ENCODE results near the gene TLX3.

DNA sequence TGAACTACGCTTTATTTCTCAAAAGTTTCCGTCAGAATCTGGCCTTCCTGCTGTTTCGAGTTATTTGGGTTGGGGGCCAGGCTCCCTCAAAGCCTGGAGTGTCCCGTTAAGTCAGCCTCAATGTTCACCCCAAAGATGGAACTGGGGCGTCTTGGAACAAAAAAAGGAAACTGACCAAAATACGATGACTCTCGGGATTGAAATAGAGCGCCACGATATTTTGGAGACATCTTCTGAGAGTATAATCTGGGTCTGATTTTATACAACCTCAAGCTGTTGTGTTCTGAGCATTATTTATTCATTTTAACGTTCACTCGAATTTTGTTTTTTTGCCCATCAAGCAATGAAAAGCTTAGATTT is 28.1 kb downstream of the TLX3 start:
- TF ChIP-seq MXI1 (IDR thresholded peaks at IDR 0.05; ENCODE audit: low read depth, low read length): no peak
- TF ChIP-seq, protein P1, sequence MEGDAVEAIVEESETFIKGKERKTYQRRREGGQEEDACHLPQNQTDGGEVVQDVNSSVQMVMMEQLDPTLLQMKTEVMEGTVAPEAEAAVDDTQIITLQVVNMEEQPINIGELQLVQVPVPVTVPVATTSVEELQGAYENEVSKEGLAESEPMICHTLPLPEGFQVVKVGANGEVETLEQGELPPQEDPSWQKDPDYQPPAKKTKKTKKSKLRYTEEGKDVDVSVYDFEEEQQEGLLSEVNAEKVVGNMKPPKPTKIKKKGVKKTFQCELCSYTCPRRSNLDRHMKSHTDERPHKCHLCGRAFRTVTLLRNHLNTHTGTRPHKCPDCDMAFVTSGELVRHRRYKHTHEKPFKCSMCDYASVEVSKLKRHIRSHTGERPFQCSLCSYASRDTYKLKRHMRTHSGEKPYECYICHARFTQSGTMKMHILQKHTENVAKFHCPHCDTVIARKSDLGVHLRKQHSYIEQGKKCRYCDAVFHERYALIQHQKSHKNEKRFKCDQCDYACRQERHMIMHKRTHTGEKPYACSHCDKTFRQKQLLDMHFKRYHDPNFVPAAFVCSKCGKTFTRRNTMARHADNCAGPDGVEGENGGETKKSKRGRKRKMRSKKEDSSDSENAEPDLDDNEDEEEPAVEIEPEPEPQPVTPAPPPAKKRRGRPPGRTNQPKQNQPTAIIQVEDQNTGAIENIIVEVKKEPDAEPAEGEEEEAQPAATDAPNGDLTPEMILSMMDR (IDR thresholded peaks at IDR 0.05 in 2 of 3, conservative IDR thresholded peaks at IDR 0.05 in 1 of 3; ENCODE audit: control insufficient read depth in 2 of 3, extremely low read depth in 1 of 3, insufficient read depth in 1 of 3, low read depth in 3 of 3, low read length in 3 of 3): no peak
- no peak for TF ChIP-seq SP1 (IDR thresholded peaks at IDR 0.05; ENCODE audit: low read depth, low read length)
- no peak for TF ChIP-seq EGR1 (IDR thresholded peaks at IDR 0.05; ENCODE audit: borderline replicate concordance in 1 of 2, low read depth in 2 of 2, low read length in 2 of 2)
- no peak for TF ChIP-seq EED (IDR thresholded peaks at IDR 0.05; ENCODE audit: low read depth)
- no peak for TF ChIP-seq FOXM1 (IDR thresholded peaks at IDR 0.05; ENCODE audit: low read depth, low read length)
- TF ChIP-seq RAD21 (IDR thresholded peaks at IDR 0.05; ENCODE audit: insufficient read depth, low read depth, low read length): no peak
- TF ChIP-seq SREBF1 (IDR thresholded peaks at IDR 0.05; ENCODE audit: low read length): no peak
- TF ChIP-seq, protein P2, sequence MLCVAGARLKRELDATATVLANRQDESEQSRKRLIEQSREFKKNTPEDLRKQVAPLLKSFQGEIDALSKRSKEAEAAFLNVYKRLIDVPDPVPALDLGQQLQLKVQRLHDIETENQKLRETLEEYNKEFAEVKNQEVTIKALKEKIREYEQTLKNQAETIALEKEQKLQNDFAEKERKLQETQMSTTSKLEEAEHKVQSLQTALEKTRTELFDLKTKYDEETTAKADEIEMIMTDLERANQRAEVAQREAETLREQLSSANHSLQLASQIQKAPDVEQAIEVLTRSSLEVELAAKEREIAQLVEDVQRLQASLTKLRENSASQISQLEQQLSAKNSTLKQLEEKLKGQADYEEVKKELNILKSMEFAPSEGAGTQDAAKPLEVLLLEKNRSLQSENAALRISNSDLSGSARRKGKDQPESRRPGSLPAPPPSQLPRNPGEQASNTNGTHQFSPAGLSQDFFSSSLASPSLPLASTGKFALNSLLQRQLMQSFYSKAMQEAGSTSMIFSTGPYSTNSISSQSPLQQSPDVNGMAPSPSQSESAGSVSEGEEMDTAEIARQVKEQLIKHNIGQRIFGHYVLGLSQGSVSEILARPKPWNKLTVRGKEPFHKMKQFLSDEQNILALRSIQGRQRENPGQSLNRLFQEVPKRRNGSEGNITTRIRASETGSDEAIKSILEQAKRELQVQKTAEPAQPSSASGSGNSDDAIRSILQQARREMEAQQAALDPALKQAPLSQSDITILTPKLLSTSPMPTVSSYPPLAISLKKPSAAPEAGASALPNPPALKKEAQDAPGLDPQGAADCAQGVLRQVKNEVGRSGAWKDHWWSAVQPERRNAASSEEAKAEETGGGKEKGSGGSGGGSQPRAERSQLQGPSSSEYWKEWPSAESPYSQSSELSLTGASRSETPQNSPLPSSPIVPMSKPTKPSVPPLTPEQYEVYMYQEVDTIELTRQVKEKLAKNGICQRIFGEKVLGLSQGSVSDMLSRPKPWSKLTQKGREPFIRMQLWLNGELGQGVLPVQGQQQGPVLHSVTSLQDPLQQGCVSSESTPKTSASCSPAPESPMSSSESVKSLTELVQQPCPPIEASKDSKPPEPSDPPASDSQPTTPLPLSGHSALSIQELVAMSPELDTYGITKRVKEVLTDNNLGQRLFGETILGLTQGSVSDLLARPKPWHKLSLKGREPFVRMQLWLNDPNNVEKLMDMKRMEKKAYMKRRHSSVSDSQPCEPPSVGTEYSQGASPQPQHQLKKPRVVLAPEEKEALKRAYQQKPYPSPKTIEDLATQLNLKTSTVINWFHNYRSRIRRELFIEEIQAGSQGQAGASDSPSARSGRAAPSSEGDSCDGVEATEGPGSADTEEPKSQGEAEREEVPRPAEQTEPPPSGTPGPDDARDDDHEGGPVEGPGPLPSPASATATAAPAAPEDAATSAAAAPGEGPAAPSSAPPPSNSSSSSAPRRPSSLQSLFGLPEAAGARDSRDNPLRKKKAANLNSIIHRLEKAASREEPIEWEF (IDR thresholded peaks at IDR 0.05; ENCODE audit: insufficient replicate concordance, low read depth, low read length): no peak
- no peak for TF ChIP-seq TAF1 (IDR thresholded peaks at IDR 0.05; ENCODE audit: borderline replicate concordance, low read depth, low read length)
- TF ChIP-seq, protein P3, sequence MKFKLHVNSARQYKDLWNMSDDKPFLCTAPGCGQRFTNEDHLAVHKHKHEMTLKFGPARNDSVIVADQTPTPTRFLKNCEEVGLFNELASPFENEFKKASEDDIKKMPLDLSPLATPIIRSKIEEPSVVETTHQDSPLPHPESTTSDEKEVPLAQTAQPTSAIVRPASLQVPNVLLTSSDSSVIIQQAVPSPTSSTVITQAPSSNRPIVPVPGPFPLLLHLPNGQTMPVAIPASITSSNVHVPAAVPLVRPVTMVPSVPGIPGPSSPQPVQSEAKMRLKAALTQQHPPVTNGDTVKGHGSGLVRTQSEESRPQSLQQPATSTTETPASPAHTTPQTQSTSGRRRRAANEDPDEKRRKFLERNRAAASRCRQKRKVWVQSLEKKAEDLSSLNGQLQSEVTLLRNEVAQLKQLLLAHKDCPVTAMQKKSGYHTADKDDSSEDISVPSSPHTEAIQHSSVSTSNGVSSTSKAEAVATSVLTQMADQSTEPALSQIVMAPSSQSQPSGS (IDR thresholded peaks at IDR 0.05; ENCODE audit: low read length): no peak
- TF ChIP-seq, protein P4, sequence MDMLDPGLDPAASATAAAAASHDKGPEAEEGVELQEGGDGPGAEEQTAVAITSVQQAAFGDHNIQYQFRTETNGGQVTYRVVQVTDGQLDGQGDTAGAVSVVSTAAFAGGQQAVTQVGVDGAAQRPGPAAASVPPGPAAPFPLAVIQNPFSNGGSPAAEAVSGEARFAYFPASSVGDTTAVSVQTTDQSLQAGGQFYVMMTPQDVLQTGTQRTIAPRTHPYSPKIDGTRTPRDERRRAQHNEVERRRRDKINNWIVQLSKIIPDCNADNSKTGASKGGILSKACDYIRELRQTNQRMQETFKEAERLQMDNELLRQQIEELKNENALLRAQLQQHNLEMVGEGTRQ (IDR thresholded peaks at IDR 0.05; ENCODE audit: borderline replicate concordance, low read depth, low read length): no peak
- TF ChIP-seq SPI1 (IDR thresholded peaks at IDR 0.05; ENCODE audit: borderline replicate concordance, insufficient read depth, low read depth, low read length): no peak
- TF ChIP-seq EZH2 (IDR thresholded peaks at IDR 0.05; ENCODE audit: borderline replicate concordance, control insufficient read depth, low read depth, low read length): no peak
